Astrocyte of the cerebellum (primary cell): Measurements from ENCODE around the gene MSTO1.
"Not testable (repeated sequence)": the region's sequence is repeated elsewhere in the genome, so short reads cannot be mapped to it uniquely, and the experiment has no call there.

Experiments used
- DNase-seq: peaks from one replicate; pipeline ENCODE4 v3.0.0-alpha.2; 2011; ENCODE audit warnings: low read depth
- H3K4me3 ChIP-seq: 2 replicates; pipeline ENCODE4 v1.5.1; 2011; ENCODE audit warnings: mild to moderate bottlenecking, low read depth, low read length, moderate library complexity
- CTCF ChIP-seq: IDR thresholded peaks from 2 replicates; pipeline ENCODE4 v1.5.1; 2012; ENCODE audit warnings: low read length, low read depth, moderate library complexity, mild to moderate bottlenecking; ENCODE audit errors: missing control alignments
- in situ Hi-C: cut with HindIII; loops from 2 replicates; pipeline ENCODE4 v1.10.0; 2017; ENCODE audit warnings: low sequenced_read_pairs

Gene MSTO1

GRCh38 chr1:155609515-155610256 is at the start of gene MSTO1:
Gene MSTO1 (plus strand): TSS chr1:155610218. CDS start chr1:155610249, 31 bp downstream.
- peak; percentile 94 for DNase-seq
- TF ChIP-seq CTCF: no peak
- in situ Hi-C loops: no loop called here
- peak within 1 kb of the TSS; percentile 49 for H3K4me3 ChIP-seq

- in situ Hi-C loops, DNase-seq: not testable (repeated sequence)
- peak overlapping the region; percentile 81 for H3K4me3 ChIP-seq
Measured at GRCh38 chr1:155561779-155562580, 48.0 kb upstream of the MSTO1 start.

- peak within 1 kb of the TSS; percentile 81 for H3K4me3 ChIP-seq
- peak; percentile 76 for DNase-seq
- TF ChIP-seq CTCF: no peak
- in situ Hi-C loops: no loop called here
Measured at GRCh38 chr1:155562581-155563376, 47.2 kb upstream of the MSTO1 start, which contains the start of gene ASH1L. Gene ASH1L (minus strand): TSS chr1:155562803. CDS start chr1:155521519, 41,284 bp downstream.

- DNase-seq, in situ Hi-C loops: not testable (repeated sequence)
- peak overlapping the region; percentile 81 for H3K4me3 ChIP-seq
Measured at GRCh38 chr1:155563377-155564022, 46.5 kb upstream of the MSTO1 start.

- H3K4me3 ChIP-seq: no peak overlapping the region
- in situ Hi-C loops: no loop called here
- DNase-seq: no peak
- no peak for TF ChIP-seq CTCF
Measured at GRCh38 chr1:155569988-155570592, 39.9 kb upstream of the MSTO1 start.

- DNase-seq: no peak
- H3K4me3 ChIP-seq: no peak overlapping the region
- TF ChIP-seq CTCF: no peak
- in situ Hi-C loops: no loop called here
Measured at GRCh38 chr1:155570593-155570990, 39.4 kb upstream of the MSTO1 start.

GRCh38 chr1:155574077-155574476 is 35.9 kb upstream of the MSTO1 start:
- no peak overlapping the region for H3K4me3 ChIP-seq
- in situ Hi-C loops: no loop called here
- no peak for DNase-seq
- no peak for TF ChIP-seq CTCF

- in situ Hi-C loops, DNase-seq, H3K4me3 ChIP-seq: not testable (repeated sequence)
Measured at GRCh38 chr1:155575608-155576007, 34.4 kb upstream of the MSTO1 start.

GRCh38 chr1:155583846-155584245 is 26.2 kb upstream of the MSTO1 start:
- DNase-seq, in situ Hi-C loops, H3K4me3 ChIP-seq: not testable (repeated sequence)

GRCh38 chr1:155589282-155589681 is 20.7 kb upstream of the MSTO1 start:
- H3K4me3 ChIP-seq, DNase-seq, in situ Hi-C loops: not testable (repeated sequence)
